BE2C (cell line): ENCODE measurements around the gene KLF11.

Experiments
- DNase-seq: peaks from one replicate; pipeline ENCODE4 v3.0.0-alpha.2; 2020
- H3K27me3 ChIP-seq: fragments of 250-450 bp; sonication (Bioruptor Pico); 2 replicates; pipeline ENCODE4 v1.5.1; 2020; ENCODE audit warnings: mild to moderate bottlenecking
- H3K36me3 ChIP-seq: fragments of 250-450 bp; sonication (Bioruptor Pico); 2 replicates; pipeline ENCODE4 v1.5.1; 2020; ENCODE audit warnings: mild to moderate bottlenecking
- H3K4me1 ChIP-seq: fragments of 250-450 bp; sonication (Bioruptor Pico); 2 replicates; pipeline ENCODE4 v1.5.1; 2020
- H3K4me3 ChIP-seq: 2 replicates; pipeline ENCODE4 v1.5.1; 2011; ENCODE audit warnings: low read depth, low read length
- H3K9me3 ChIP-seq: fragments of 250-450 bp; sonication (Bioruptor Pico); 2 replicates; pipeline ENCODE4 v1.5.1; 2020
- TF ChIP-seq, protein P1 (sequence below): IDR thresholded peaks from 2 replicates; pipeline ENCODE4 v1.5.1; 2012; ENCODE audit warnings: mild to moderate bottlenecking, low read depth, low read length

Gene KLF11

DNA sequence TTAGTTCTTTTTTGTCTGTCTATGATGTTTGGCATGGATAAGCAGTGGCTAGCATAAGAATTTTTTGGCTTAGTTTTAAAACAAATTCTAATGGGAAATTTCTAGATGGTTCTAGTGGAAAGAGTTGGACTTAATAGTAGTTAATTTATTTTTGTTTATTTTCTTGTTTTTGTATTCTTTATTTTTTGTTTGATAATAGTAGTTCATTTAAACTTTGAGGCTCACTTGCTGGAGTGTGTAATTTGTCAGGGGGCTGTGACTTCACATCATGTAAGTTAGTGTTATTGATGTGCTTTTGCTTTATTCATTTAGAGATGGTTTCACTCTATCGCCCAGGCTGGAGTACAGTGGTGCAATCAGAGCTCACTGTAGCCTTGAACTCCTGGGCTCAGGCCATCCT is 43.7 kb upstream of the KLF11 start:
- no peak for DNase-seq

DNA sequence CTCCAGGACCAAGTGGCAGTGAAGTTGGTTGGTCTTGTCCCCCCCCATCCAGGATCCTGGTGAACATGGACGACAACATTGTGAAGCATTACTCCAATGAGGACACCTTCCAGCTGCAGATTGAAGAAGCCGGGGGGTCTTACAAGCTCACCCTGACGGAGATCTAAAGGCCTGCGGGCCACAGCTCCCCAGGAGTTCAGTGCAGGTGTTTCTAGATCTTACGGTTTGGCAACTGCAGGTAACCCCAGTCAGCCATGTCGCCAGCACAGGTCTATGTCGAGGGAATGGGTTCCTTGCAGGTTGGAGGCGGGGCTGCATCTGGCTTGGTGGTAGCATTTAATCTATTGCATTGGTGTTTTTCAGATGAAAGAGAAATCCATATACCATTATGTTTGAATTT is 42.8 kb upstream of the KLF11 start:
- Histone ChIP-seq H3K4me1 (0 out of 2 replicates have a peak, but pooled peaks cover 9% of the 10 kb centered on the region), H3K36me3 (no peaks in the 10 kb centered on the region), H3K4me3 (no peak overlapping the region), H3K9me3 (no peaks in the 10 kb centered on the region), H3K27me3 (no peaks in the 10 kb centered on the region)
- DNase-seq, result no peak
- TF ChIP-seq, protein P1, sequence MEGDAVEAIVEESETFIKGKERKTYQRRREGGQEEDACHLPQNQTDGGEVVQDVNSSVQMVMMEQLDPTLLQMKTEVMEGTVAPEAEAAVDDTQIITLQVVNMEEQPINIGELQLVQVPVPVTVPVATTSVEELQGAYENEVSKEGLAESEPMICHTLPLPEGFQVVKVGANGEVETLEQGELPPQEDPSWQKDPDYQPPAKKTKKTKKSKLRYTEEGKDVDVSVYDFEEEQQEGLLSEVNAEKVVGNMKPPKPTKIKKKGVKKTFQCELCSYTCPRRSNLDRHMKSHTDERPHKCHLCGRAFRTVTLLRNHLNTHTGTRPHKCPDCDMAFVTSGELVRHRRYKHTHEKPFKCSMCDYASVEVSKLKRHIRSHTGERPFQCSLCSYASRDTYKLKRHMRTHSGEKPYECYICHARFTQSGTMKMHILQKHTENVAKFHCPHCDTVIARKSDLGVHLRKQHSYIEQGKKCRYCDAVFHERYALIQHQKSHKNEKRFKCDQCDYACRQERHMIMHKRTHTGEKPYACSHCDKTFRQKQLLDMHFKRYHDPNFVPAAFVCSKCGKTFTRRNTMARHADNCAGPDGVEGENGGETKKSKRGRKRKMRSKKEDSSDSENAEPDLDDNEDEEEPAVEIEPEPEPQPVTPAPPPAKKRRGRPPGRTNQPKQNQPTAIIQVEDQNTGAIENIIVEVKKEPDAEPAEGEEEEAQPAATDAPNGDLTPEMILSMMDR, result no peak

More for the DNA sequence above, 43.7 kb upstream of the KLF11 start:
- Histone ChIP-seq H3K4me3 (no peak overlapping the region), H3K27me3 (no peaks in the 10 kb centered on the region), H3K4me1 (0 out of 2 replicates have a peak, but pooled peaks cover 9% of the 10 kb centered on the region), H3K9me3 (no peaks in the 10 kb centered on the region), H3K36me3 (no peaks in the 10 kb centered on the region)
- TF ChIP-seq, protein P1, result no peak

DNA sequence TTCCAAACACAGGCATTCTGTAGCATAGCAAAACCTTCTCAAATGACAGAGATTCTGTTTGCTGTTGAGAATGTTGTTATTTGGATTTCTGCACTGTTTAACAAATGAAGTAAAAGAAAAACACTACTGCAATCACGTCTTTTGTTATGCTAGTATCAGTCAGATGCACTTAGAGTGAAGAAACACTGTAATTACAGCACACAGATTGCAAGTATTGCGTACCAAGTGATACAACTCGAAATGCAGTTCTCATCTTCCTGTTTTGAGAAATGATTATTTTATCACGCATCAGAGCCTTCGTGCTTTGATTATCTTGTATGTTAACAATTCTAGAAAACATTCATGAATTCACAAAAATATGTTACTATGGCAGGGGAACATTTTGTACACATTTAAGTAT is 41.8 kb upstream of the KLF11 start:
- no peaks in the 10 kb centered on the region for H3K36me3 ChIP-seq
- no peaks in the 10 kb centered on the region for H3K27me3 ChIP-seq
- no peaks in the 10 kb centered on the region; the same call in 1 of the 2 replicates for H3K9me3 ChIP-seq
- no peak for DNase-seq
- H3K4me3 ChIP-seq, result no peak overlapping the region
- TF ChIP-seq, protein P1, result no peak
- H3K4me1 ChIP-seq, result 0 out of 2 replicates have a peak, but pooled peaks cover 9% of the 10 kb centered on the region

DNA sequence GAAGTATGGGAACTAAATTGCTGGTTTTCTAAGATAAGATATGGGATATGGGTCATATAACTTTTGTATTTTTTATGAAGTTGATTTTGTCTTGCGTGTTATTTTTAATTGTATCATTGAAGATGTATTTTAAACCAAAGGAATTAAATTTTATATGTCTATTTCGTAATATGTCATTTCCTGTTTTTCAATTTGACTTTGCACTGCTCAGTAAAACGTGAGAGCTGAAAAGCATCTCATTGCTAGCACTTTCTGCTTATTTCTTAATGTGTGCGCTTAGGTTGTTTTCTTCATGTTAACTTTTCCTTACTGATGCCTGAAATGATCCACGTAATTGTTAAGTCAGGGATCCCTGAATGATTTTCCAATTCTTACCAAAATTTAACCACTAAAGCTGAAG is 41.2 kb upstream of the KLF11 start:
- TF ChIP-seq, protein P1, result no peak

DNA sequence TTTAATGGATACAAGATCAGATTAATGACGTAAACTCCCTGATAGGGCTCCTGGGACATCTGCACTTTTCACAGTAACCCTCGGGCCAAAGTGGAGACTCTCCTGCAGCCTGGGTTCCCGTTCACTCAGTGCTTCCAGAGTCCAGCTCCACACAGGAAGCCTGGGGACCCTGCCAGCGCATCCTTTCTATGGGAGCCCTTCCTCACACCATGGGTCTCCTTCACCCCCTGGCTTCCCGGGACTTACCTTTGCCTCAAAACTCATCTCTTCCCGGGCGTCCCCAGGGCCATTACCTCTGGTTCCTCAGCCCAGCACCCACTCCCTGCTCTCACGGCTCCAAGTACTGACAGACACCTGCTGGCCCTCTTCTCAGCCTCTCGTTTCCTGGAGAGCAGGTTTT is 40.7 kb upstream of the KLF11 start:
- H3K4me1 ChIP-seq, result 0 out of 2 replicates have a peak, but pooled peaks cover 9% of the 10 kb centered on the region
- H3K4me3 ChIP-seq, result no peak overlapping the region
- no peaks in the 10 kb centered on the region; the same call in 1 of the 2 replicates for H3K9me3 ChIP-seq
- no peaks in the 10 kb centered on the region for H3K36me3 ChIP-seq
- peak; percentile 49 for DNase-seq
- H3K27me3 ChIP-seq, result no peaks in the 10 kb centered on the region
- TF ChIP-seq, protein P1, result no peak

More for the DNA sequence above, 41.2 kb upstream of the KLF11 start:
- Histone ChIP-seq H3K9me3 (no peaks in the 10 kb centered on the region; the same call in 1 of the 2 replicates), H3K27me3 (no peaks in the 10 kb centered on the region), H3K4me3 (no peak overlapping the region), H3K4me1 (0 out of 2 replicates have a peak, but pooled peaks cover 9% of the 10 kb centered on the region), H3K36me3 (no peaks in the 10 kb centered on the region)
- no peak for DNase-seq

DNA sequence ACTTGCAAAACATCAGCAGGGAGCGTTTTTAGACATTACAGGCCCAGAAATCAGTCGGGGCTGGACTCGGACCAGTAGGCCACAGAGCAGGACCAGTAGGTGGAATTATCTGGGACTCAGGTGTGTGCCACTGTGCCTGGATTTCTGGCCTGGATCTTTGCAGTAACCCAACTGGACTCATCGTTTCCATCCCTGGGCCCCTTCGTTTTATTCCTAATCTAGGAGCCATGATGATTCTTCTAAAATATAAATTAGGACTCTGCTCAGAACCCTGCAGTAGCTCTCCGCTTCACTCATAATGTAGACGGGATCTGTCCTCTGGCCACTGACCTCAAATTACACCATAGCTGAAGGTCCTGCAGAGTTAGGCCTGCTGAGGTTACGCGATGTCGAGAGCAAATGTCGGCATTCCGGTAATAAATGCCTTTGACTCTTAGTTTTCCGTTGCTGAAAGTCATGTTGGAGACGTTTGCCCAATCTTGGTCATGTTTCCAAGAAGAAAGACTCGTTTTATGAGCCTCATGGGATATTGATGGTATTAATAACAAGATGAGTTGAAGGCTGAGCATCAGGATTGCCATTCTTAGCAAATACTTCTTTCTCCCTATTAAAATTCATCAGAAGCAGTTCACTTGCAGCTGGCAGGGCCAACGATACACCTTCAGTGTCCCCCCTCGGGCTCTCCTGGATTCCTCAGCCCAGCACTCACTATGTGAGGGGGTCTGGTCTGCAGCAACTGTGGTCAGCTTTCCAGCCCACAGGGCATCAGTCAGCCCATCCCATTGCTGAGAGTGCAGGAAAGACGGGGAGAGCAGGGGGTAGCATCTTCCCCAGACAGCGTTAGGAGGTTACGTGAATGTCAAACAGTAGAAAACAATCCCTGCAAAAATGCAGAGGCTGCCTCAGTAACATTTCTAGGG is 39.9 kb upstream of the KLF11 start:
- no peak for DNase-seq
- TF ChIP-seq, protein P1, result no peak
- Histone ChIP-seq H3K4me1 (0 out of 2 replicates have a peak, but pooled peaks cover 9% of the 10 kb centered on the region), H3K36me3 (no peaks in the 10 kb centered on the region), H3K4me3 (no peak overlapping the region), H3K27me3 (no peaks in the 10 kb centered on the region), H3K9me3 (no peaks in the 10 kb centered on the region; the same call in 1 of the 2 replicates)
